SK-N-SH treated with all-trans-retinoic acid at 6 μM for 48 hours (cell line): ENCODE data around the gene RIC8B.

Experiments used
- BACH2 ChIP-seq: fragments of 250-450 bp; sonication (Bioruptor Pico); IDR thresholded peaks from 2 replicates; pipeline ENCODE4 v1.9.0; 2021; ENCODE audit warnings: mild to moderate bottlenecking, borderline replicate concordance
- ISL1 ChIP-seq: fragments of 250-450 bp; sonication (Bioruptor Pico); IDR thresholded peaks from 2 replicates; pipeline ENCODE4 v2.1.2; 2022; ENCODE audit warnings: mild to moderate bottlenecking, moderate library complexity
- OSR1 ChIP-seq: fragments of 250-450 bp; sonication (Bioruptor Pico); IDR thresholded peaks from 2 replicates; pipeline ENCODE4 v1.8.0; 2022; ENCODE audit warnings: moderate library complexity, mild to moderate bottlenecking, inconsistent platforms
- RARB ChIP-seq: fragments of 250-450 bp; sonication (Bioruptor Pico); IDR thresholded peaks from 2 replicates; pipeline ENCODE4 v1.8.0; 2021; ENCODE audit warnings: mild to moderate bottlenecking, moderate library complexity
- SNAI2 ChIP-seq: fragments of 250-450 bp; sonication (Bioruptor Pico); IDR thresholded peaks from 2 replicates; pipeline ENCODE4 v1.5.0; 2020; ENCODE audit warnings: mild to moderate bottlenecking, moderate library complexity
- TOX ChIP-seq: fragments of 250-450 bp; sonication (Bioruptor Pico); IDR thresholded peaks from 2 replicates; pipeline ENCODE4 v1.8.0; 2021; ENCODE audit warnings: mild to moderate bottlenecking, moderate library complexity, borderline replicate concordance
- ZFP3 ChIP-seq: fragments of 250-450 bp; sonication (Bioruptor Pico); IDR thresholded peaks from 2 replicates; pipeline ENCODE4 v1.5.0; 2020; ENCODE audit warnings: mild to moderate bottlenecking, moderate library complexity
- ZNF565 ChIP-seq: fragments of 450-650 bp; formaldehyde crosslinking; conservative IDR thresholded peaks from 2 replicates; pipeline ENCODE4 v1.5.0; 2020; ENCODE audit warnings: low read depth, mild to moderate bottlenecking, moderate library complexity
- ZNF8 ChIP-seq: fragments of 450-650 bp; formaldehyde crosslinking; IDR thresholded peaks from 2 replicates; pipeline ENCODE4 v1.5.0; 2020; ENCODE audit warnings: mild to moderate bottlenecking, moderate library complexity
- TF ChIP-seq, protein P1 (sequence below): fragments of 250-450 bp; sonication (Bioruptor Pico); IDR thresholded peaks from 2 replicates; pipeline ENCODE4 v1.5.1; 2020; ENCODE audit warnings: low read depth, mild to moderate bottlenecking, moderate library complexity
- TF ChIP-seq, protein P2 (sequence below): fragments of 250-450 bp; sonication (Bioruptor Pico); IDR thresholded peaks from 2 replicates; pipeline ENCODE4 v1.8.0; 2020; ENCODE audit warnings: mild to moderate bottlenecking, moderate library complexity, borderline replicate concordance
- TF ChIP-seq, protein P3 (sequence below): fragments of 250-450 bp; sonication (Bioruptor Pico); IDR thresholded peaks from 2 replicates; pipeline ENCODE4 v1.5.0; 2020; ENCODE audit warnings: mild to moderate bottlenecking, moderate library complexity
- TF ChIP-seq, protein P4 (sequence below): fragments of 250-450 bp; sonication (Bioruptor Pico); IDR thresholded peaks from 2 replicates; pipeline ENCODE4 v1.8.0; 2021; ENCODE audit warnings: low read depth, mild to moderate bottlenecking, moderate library complexity, borderline replicate concordance

DNA sequence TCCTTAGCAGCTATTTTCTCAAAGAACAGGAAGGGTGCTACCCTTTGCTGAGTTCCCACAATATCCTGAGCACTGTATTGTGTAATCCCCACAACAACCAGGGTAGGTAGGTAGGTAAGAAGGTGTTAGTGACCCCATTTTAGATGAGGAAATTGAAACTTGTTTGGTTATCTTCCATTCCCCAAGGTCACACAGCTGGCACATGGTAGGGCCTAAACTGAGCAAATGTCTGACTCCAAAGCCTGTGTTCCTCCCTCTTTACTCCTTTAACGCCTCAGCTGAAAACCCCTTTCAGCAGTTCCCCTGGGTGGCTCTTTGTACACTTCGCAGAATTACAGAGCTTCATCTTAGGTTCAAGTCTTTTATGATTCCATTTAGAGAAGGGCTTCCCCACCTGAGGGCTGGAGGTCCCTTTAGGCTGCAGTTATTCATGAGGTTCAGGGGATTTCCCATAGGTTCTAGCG, 26.5 kb upstream of the RIC8B start:
- TF ChIP-seq SNAI2 (CRISPR knock-in tag): no peak
- TF ChIP-seq, protein P1, sequence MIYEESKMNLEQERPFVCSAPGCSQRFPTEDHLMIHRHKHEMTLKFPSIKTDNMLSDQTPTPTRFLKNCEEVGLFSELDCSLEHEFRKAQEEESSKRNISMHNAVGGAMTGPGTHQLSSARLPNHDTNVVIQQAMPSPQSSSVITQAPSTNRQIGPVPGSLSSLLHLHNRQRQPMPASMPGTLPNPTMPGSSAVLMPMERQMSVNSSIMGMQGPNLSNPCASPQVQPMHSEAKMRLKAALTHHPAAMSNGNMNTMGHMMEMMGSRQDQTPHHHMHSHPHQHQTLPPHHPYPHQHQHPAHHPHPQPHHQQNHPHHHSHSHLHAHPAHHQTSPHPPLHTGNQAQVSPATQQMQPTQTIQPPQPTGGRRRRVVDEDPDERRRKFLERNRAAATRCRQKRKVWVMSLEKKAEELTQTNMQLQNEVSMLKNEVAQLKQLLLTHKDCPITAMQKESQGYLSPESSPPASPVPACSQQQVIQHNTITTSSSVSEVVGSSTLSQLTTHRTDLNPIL (CRISPR knock-in tag): no peak
- no peak for TF ChIP-seq TOX
- TF ChIP-seq, protein P2, sequence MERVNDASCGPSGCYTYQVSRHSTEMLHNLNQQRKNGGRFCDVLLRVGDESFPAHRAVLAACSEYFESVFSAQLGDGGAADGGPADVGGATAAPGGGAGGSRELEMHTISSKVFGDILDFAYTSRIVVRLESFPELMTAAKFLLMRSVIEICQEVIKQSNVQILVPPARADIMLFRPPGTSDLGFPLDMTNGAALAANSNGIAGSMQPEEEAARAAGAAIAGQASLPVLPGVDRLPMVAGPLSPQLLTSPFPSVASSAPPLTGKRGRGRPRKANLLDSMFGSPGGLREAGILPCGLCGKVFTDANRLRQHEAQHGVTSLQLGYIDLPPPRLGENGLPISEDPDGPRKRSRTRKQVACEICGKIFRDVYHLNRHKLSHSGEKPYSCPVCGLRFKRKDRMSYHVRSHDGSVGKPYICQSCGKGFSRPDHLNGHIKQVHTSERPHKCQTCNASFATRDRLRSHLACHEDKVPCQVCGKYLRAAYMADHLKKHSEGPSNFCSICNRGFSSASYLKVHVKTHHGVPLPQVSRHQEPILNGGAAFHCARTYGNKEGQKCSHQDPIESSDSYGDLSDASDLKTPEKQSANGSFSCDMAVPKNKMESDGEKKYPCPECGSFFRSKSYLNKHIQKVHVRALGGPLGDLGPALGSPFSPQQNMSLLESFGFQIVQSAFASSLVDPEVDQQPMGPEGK: no peak
- no peak for TF ChIP-seq ZFP3 (CRISPR knock-in tag)
- TF ChIP-seq ISL1 (CRISPR knock-in tag): no peak
- TF ChIP-seq RARB (CRISPR knock-in tag): no peak
- TF ChIP-seq, protein P3, sequence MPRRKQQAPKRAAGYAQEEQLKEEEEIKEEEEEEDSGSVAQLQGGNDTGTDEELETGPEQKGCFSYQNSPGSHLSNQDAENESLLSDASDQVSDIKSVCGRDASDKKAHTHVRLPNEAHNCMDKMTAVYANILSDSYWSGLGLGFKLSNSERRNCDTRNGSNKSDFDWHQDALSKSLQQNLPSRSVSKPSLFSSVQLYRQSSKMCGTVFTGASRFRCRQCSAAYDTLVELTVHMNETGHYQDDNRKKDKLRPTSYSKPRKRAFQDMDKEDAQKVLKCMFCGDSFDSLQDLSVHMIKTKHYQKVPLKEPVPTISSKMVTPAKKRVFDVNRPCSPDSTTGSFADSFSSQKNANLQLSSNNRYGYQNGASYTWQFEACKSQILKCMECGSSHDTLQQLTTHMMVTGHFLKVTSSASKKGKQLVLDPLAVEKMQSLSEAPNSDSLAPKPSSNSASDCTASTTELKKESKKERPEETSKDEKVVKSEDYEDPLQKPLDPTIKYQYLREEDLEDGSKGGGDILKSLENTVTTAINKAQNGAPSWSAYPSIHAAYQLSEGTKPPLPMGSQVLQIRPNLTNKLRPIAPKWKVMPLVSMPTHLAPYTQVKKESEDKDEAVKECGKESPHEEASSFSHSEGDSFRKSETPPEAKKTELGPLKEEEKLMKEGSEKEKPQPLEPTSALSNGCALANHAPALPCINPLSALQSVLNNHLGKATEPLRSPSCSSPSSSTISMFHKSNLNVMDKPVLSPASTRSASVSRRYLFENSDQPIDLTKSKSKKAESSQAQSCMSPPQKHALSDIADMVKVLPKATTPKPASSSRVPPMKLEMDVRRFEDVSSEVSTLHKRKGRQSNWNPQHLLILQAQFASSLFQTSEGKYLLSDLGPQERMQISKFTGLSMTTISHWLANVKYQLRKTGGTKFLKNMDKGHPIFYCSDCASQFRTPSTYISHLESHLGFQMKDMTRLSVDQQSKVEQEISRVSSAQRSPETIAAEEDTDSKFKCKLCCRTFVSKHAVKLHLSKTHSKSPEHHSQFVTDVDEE (CRISPR knock-in tag): no peak
- no peak for TF ChIP-seq ZNF565 (CRISPR knock-in tag)
- no peak for TF ChIP-seq OSR1 (CRISPR knock-in tag)
- TF ChIP-seq, protein P4, sequence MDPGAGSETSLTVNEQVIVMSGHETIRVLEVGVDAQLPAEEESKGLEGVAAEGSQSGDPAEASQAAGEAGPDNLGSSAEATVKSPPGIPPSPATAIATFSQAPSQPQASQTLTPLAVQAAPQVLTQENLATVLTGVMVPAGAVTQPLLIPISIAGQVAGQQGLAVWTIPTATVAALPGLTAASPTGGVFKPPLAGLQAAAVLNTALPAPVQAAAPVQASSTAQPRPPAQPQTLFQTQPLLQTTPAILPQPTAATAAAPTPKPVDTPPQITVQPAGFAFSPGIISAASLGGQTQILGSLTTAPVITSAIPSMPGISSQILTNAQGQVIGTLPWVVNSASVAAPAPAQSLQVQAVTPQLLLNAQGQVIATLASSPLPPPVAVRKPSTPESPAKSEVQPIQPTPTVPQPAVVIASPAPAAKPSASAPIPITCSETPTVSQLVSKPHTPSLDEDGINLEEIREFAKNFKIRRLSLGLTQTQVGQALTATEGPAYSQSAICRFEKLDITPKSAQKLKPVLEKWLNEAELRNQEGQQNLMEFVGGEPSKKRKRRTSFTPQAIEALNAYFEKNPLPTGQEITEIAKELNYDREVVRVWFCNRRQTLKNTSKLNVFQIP: no peak
- TF ChIP-seq ZNF8 (CRISPR knock-in tag): no peak
- TF ChIP-seq BACH2 (CRISPR knock-in tag): no peak
